Measurements from ENCODE around the gene MAP3K21. TPM values are rescaled to one million over a fixed set of nuclear protein-coding genes. Genes with fewer than 3 reads are reported as not detected.

Gene MAP3K21
- total RNA-seq, 1 donor from 2014 or later: 0.52 TPM

DNA sequence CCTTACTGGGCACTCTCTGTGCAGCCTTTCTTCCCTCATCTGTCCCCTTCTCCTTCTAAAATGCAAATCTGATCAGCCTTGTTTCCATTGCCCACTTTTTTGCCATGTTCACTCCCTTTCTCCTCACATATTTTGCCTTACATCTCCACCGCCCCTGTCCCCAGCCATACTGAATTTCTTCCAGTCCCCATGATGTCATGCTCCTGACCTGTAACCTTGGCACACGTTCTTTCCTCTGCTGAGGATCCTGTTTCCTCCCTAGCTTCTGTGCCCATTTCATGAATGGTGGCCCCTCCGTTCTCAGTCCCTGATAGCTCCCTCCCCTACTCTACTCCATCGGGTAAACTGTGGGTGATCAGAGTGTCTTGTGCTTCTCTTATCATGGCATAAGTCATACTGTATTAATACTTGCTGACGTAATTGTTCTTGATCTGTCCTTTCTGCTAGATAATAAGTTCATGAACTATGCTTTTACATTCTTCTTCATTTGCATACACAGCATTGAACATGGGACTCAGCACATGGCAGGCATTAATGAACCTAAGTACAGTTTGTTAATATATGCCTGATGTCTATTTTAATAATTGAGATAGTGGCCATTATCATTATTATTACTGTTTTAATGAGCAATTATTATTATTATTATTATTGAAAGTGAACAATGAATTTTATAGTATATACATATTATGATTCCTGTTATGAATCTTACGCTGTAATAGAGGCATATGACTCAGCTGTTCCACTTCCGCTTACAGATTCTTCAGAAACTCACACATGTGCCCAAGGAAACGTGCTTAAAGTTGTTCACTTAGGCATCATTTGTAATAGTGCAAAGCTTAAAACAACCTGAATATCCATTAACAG, 28.5 kb downstream of the MAP3K21 start:
- H3K4me3 ChIP-seq (ENCODE audit: low read length in 3 of 3): no peak overlapping the region
- no peak overlapping the region for H3K9ac ChIP-seq (ENCODE audit: low read depth in 1 of 3, low read length in 3 of 3)
- H3K27ac ChIP-seq (ENCODE audit: low read depth, low read length): no peak overlapping the region
- H3K27me3 ChIP-seq (ENCODE audit: control insufficient read depth in 3 of 3, insufficient read depth in 3 of 3, low read length in 3 of 3): no peaks in the 10 kb centered on the region
- H3K4me1 ChIP-seq (ENCODE audit: control insufficient read depth in 3 of 3, insufficient read depth in 3 of 3, low read length in 3 of 3): no peaks in the 10 kb centered on the region
- no peaks in the 10 kb centered on the region for H3K9me3 ChIP-seq (ENCODE audit: control insufficient read depth in 3 of 3, low read length in 3 of 3)
- no peaks in the 10 kb centered on the region for H3K36me3 ChIP-seq (ENCODE audit: control insufficient read depth in 3 of 3, insufficient read depth in 3 of 3, low read length in 3 of 3)

DNA sequence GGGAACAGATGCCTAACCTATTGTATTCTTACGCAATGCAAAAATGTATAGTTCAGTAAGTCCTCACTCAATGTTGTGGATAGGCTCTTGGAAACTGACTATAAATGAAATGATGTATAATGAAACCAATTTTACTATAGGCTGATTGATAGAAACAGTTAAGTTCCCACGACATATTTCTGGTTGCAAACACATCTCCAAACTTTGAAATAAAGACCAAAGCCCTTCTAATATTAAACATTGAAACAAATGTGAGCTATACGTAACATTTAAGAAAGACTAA, 29.1 kb downstream of the MAP3K21 start:
- H3K9me3 ChIP-seq (ENCODE audit: control insufficient read depth in 3 of 3, low read length in 3 of 3): no peaks in the 10 kb centered on the region
- H3K4me3 ChIP-seq (ENCODE audit: low read length in 3 of 3): no peak overlapping the region
- no peak overlapping the region for H3K27ac ChIP-seq (ENCODE audit: low read depth, low read length)
- peaks cover 0 to under 1% (median 0%) of the 10 kb centered on the region in 3 donors for H3K27me3 ChIP-seq (ENCODE audit: control insufficient read depth in 3 of 3, insufficient read depth in 3 of 3, low read length in 3 of 3)
- H3K4me1 ChIP-seq (ENCODE audit: control insufficient read depth in 3 of 3, insufficient read depth in 3 of 3, low read length in 3 of 3): no peaks in the 10 kb centered on the region
- no peaks in the 10 kb centered on the region for H3K36me3 ChIP-seq (ENCODE audit: control insufficient read depth in 3 of 3, insufficient read depth in 3 of 3, low read length in 3 of 3)
- H3K9ac ChIP-seq (ENCODE audit: low read depth in 1 of 3, low read length in 3 of 3): no peak overlapping the region

- no peaks in the 10 kb centered on the region for H3K9me3 ChIP-seq (ENCODE audit: control insufficient read depth in 3 of 3, low read length in 3 of 3)
- H3K27me3 ChIP-seq (ENCODE audit: control insufficient read depth in 3 of 3, insufficient read depth in 3 of 3, low read length in 3 of 3): peaks cover 0 to 8% (median 0%) of the 10 kb centered on the region in 3 donors
- no peak overlapping the region for H3K4me3 ChIP-seq (ENCODE audit: low read length in 3 of 3)
- H3K9ac ChIP-seq (ENCODE audit: low read depth in 1 of 3, low read length in 3 of 3): no peak overlapping the region
- H3K36me3 ChIP-seq (ENCODE audit: control insufficient read depth in 3 of 3, insufficient read depth in 3 of 3, low read length in 3 of 3): no peaks in the 10 kb centered on the region
- no peaks in the 10 kb centered on the region for H3K4me1 ChIP-seq (ENCODE audit: control insufficient read depth in 3 of 3, insufficient read depth in 3 of 3, low read length in 3 of 3)
- H3K27ac ChIP-seq (ENCODE audit: low read depth, low read length): no peak overlapping the region
These were observed 30.3 kb downstream of the MAP3K21 start for GRCh38 chr1:233357595-233358397.

DNA sequence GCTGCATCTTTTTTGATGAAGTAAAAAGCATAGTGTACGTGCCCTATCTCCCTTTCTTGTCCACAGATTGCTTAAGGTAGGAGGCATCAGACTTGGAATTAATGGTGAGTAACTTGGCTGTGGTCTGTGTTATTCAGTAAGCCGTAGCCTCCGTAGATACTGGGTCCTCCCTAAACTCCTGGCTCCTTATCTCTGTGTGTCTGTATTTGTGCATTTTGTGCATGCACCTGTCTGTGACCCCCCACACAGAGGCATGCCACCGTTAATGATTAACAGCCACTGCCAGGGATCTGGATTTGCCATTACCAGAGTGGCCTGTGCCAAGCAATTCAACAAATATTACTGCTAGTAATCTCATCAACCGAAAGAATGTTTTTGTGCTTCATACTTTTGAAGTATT, 31.9 kb downstream of the MAP3K21 start:
- Histone ChIP-seq H3K36me3 (ENCODE audit: control insufficient read depth in 3 of 3, insufficient read depth in 3 of 3, low read length in 3 of 3) (no peaks in the 10 kb centered on the region), H3K4me1 (ENCODE audit: control insufficient read depth in 3 of 3, insufficient read depth in 3 of 3, low read length in 3 of 3) (no peaks in the 10 kb centered on the region), H3K9ac (ENCODE audit: low read depth in 1 of 3, low read length in 3 of 3) (no peak overlapping the region), H3K4me3 (ENCODE audit: low read length in 3 of 3) (no peak overlapping the region), H3K27ac (ENCODE audit: low read depth, low read length) (no peak overlapping the region), H3K9me3 (ENCODE audit: control insufficient read depth in 3 of 3, low read length in 3 of 3) (no peaks in the 10 kb centered on the region), H3K27me3 (ENCODE audit: control insufficient read depth in 3 of 3, insufficient read depth in 3 of 3, low read length in 3 of 3) (peaks cover 0 to 8% (median 0%) of the 10 kb centered on the region in 3 donors)

DNA sequence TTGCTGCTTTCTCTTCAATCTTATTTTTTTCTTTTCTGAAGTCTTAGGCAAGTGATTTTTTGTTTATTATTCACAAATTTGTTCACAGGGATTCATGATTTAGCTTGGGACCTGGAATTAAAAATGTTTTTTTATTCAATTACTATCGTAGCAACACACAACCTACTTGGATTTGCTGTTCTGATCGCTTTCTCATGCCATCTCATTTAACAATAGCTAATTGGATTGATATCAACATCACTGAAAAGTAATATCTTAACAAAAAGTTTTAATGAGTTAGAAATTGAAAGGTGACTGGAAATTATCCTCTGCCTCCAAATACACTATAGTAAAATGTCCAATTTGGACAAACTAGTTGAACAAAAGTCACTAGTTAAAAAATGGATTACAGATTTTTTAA, 32.4 kb downstream of the MAP3K21 start:
- no peak overlapping the region for H3K27ac ChIP-seq (ENCODE audit: low read depth, low read length)
- H3K9me3 ChIP-seq (ENCODE audit: control insufficient read depth in 3 of 3, low read length in 3 of 3): no peaks in the 10 kb centered on the region
- H3K4me1 ChIP-seq (ENCODE audit: control insufficient read depth in 3 of 3, insufficient read depth in 3 of 3, low read length in 3 of 3): no peaks in the 10 kb centered on the region
- no peak overlapping the region for H3K9ac ChIP-seq (ENCODE audit: low read depth in 1 of 3, low read length in 3 of 3)
- H3K4me3 ChIP-seq (ENCODE audit: low read length in 3 of 3): no peak overlapping the region
- H3K36me3 ChIP-seq (ENCODE audit: control insufficient read depth in 3 of 3, insufficient read depth in 3 of 3, low read length in 3 of 3): no peaks in the 10 kb centered on the region
- H3K27me3 ChIP-seq (ENCODE audit: control insufficient read depth in 3 of 3, insufficient read depth in 3 of 3, low read length in 3 of 3): peaks cover 0 to 8% (median 0%) of the 10 kb centered on the region in 3 donors

DNA sequence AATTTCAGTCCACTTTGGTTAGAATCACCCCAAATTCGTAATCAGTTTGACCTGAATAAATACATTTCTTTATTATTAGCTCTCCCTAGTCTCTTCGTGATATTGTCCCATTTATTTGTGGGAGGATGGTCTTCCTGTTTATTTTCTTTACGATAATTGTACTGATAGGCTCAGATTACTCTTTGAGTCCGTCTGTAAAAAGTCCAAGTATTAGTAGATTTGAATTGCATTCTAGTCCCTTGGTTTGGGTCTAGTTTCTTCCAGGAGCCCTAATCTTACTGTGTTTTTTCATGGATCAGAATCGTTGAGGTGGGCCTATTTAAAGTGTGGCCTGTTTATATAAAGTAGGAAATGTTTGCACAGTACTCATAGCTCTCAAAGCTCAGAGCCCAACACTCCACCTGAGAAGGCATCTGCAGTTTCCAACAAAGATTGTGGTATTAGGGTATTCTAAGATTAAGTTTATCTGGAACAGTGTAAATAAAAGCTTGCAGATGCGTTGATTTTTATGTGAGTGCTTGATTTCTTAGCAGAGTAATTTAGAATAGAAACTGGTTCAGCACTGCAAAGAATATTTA, 33.1 kb downstream of the MAP3K21 start:
- Histone ChIP-seq H3K9me3 (ENCODE audit: control insufficient read depth in 3 of 3, low read length in 3 of 3) (no peaks in the 10 kb centered on the region), H3K36me3 (ENCODE audit: control insufficient read depth in 3 of 3, insufficient read depth in 3 of 3, low read length in 3 of 3) (no peaks in the 10 kb centered on the region), H3K27ac (ENCODE audit: low read depth, low read length) (no peak overlapping the region), H3K9ac (ENCODE audit: low read depth in 1 of 3, low read length in 3 of 3) (no peak overlapping the region), H3K27me3 (ENCODE audit: control insufficient read depth in 3 of 3, insufficient read depth in 3 of 3, low read length in 3 of 3) (peaks cover 0 to 8% (median 0%) of the 10 kb centered on the region in 3 donors), H3K4me1 (ENCODE audit: control insufficient read depth in 3 of 3, insufficient read depth in 3 of 3, low read length in 3 of 3) (no peaks in the 10 kb centered on the region), H3K4me3 (ENCODE audit: low read length in 3 of 3) (no peak overlapping the region)

- no peaks in the 10 kb centered on the region for H3K9me3 ChIP-seq (ENCODE audit: control insufficient read depth in 3 of 3, low read length in 3 of 3)
These were observed 34.4 kb downstream of the MAP3K21 start for GRCh38 chr1:233361876-233362275.

DNA sequence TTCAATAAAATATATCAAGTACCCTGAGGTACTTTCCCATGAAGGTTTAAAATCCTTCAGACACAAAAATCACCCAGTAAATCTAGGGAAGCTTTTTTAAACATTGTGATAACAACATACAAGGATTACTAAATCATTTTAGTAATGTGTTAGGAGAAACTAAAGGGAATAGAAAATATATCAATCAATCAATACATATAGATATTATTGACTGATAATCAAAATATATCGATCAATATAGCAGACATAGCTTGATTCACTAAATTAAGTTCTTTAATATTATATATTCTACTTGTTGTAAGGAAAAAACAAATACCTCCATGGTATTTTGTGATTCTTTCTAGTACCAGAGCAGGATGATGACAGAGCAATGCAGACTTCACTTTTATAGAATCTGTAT, 35.2 kb downstream of the MAP3K21 start:
- Histone ChIP-seq H3K27me3 (ENCODE audit: control insufficient read depth in 3 of 3, insufficient read depth in 3 of 3, low read length in 3 of 3) (peaks cover 0 to 8% (median 0%) of the 10 kb centered on the region in 3 donors), H3K27ac (ENCODE audit: low read depth, low read length) (no peak overlapping the region), H3K4me3 (ENCODE audit: low read length in 3 of 3) (no peak overlapping the region), H3K36me3 (ENCODE audit: control insufficient read depth in 3 of 3, insufficient read depth in 3 of 3, low read length in 3 of 3) (no peaks in the 10 kb centered on the region), H3K9ac (ENCODE audit: low read depth in 1 of 3, low read length in 3 of 3) (no peak overlapping the region), H3K4me1 (ENCODE audit: control insufficient read depth in 3 of 3, insufficient read depth in 3 of 3, low read length in 3 of 3) (no peaks in the 10 kb centered on the region), H3K9me3 (ENCODE audit: control insufficient read depth in 3 of 3, low read length in 3 of 3) (no peaks in the 10 kb centered on the region)

More at GRCh38 chr1:233361876-233362275, 34.4 kb downstream of the MAP3K21 start:
- Histone ChIP-seq H3K9ac (ENCODE audit: low read depth in 1 of 3, low read length in 3 of 3) (no peak overlapping the region), H3K27me3 (ENCODE audit: control insufficient read depth in 3 of 3, insufficient read depth in 3 of 3, low read length in 3 of 3) (peaks cover 0 to 8% (median 0%) of the 10 kb centered on the region in 3 donors), H3K4me3 (ENCODE audit: low read length in 3 of 3) (no peak overlapping the region), H3K27ac (ENCODE audit: low read depth, low read length) (no peak overlapping the region), H3K36me3 (ENCODE audit: control insufficient read depth in 3 of 3, insufficient read depth in 3 of 3, low read length in 3 of 3) (no peaks in the 10 kb centered on the region), H3K4me1 (ENCODE audit: control insufficient read depth in 3 of 3, insufficient read depth in 3 of 3, low read length in 3 of 3) (no peaks in the 10 kb centered on the region)

DNA sequence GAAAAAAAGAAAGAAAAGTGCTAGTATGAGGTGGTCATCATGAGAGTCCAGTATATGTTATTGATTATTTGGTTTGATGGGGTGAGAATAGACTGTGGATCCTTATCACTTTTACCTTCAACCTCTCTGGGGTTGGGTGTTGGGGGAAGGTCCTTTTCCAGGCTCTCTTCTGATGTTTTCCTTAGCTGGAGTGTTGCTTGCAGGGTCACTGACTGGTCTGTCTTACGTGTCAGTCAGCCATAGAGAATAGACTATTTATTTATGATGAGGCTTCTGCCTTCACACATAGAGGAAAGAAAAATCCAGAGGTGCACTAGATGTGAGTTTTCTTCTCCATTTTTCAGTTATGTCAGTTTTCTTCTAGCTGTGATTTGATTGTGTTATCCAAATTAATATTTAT, 36.5 kb downstream of the MAP3K21 start:
- Histone ChIP-seq H3K9me3 (ENCODE audit: control insufficient read depth in 3 of 3, low read length in 3 of 3) (no peaks in the 10 kb centered on the region), H3K27ac (ENCODE audit: low read depth, low read length) (no peak overlapping the region), H3K27me3 (ENCODE audit: control insufficient read depth in 3 of 3, insufficient read depth in 3 of 3, low read length in 3 of 3) (peaks cover 0 to 8% (median 0%) of the 10 kb centered on the region in 3 donors), H3K4me1 (ENCODE audit: control insufficient read depth in 3 of 3, insufficient read depth in 3 of 3, low read length in 3 of 3) (no peaks in the 10 kb centered on the region), H3K9ac (ENCODE audit: low read depth in 1 of 3, low read length in 3 of 3) (no peak overlapping the region), H3K36me3 (ENCODE audit: control insufficient read depth in 3 of 3, insufficient read depth in 3 of 3, low read length in 3 of 3) (no peaks in the 10 kb centered on the region), H3K4me3 (ENCODE audit: low read length in 3 of 3) (no peak overlapping the region)

All from skeletal muscle tissue (tissue), 4 donors.